ENCODE results near the gene MYO1A.
"Not testable (repeated sequence)": the region's sequence is repeated elsewhere in the genome, so short reads cannot be mapped to it uniquely, and the experiment has no call there.

Gene MYO1A

GRCh38 chr12:57025196-57025595, 24.7 kb downstream of the MYO1A start:
- Histone ChIP-seq H3K36me3 (no peaks in the 10 kb centered on the region), H3K27me3 (peaks cover 0 to 25% of the 10 kb centered on the region in 2 donors), H3K4me3 (no peak overlapping the region), H3K9me3 (no peaks in the 10 kb centered on the region), H3K4me1 (no peaks in the 10 kb centered on the region), H3K27ac (no peak overlapping the region)
- DNase-seq = no peak
- intact Hi-C loops (cut with DNase I; ENCODE audit: low total_unique reads) = no loop called here
- TF ChIP-seq CTCF (IDR thresholded peaks at IDR 0.05) = no peak

- H3K9me3 ChIP-seq; DNase-seq; H3K4me1 ChIP-seq; H3K27ac ChIP-seq; intact Hi-C loops (cut with DNase I; ENCODE audit: low total_unique reads); H3K36me3 ChIP-seq; H3K4me3 ChIP-seq: not testable (repeated sequence)
- peaks cover 0 to 11% of the 10 kb centered on the region in 2 donors for H3K27me3 ChIP-seq
Measured at GRCh38 chr12:57022324-57022723, 27.6 kb downstream of the MYO1A start.

GRCh38 chr12:57019983-57020719, 29.8 kb downstream of the MYO1A start:
- H3K9me3 ChIP-seq = no peaks in the 10 kb centered on the region
- H3K27ac ChIP-seq = no peak overlapping the region
- no peaks in the 10 kb centered on the region for H3K36me3 ChIP-seq
- H3K4me1 ChIP-seq = no peaks in the 10 kb centered on the region
- no peak for DNase-seq
- TF ChIP-seq CTCF (IDR thresholded peaks at IDR 0.05) = no peak
- H3K27me3 ChIP-seq = peaks cover 0 to 17% of the 10 kb centered on the region in 2 donors
- intact Hi-C loops (cut with DNase I; ENCODE audit: low total_unique reads) = no loop called here
- no peak overlapping the region for H3K4me3 ChIP-seq

- no peak overlapping the region for H3K4me3 ChIP-seq
- no peak overlapping the region for H3K27ac ChIP-seq
Measured at GRCh38 chr12:57018906-57019305, 31.0 kb downstream of the MYO1A start.

GRCh38 chr12:57018353-57018752, 31.6 kb downstream of the MYO1A start:
- peaks cover 0 to 32% of the 10 kb centered on the region in 2 donors for H3K27me3 ChIP-seq
- H3K36me3 ChIP-seq; DNase-seq; H3K4me1 ChIP-seq; intact Hi-C loops (cut with DNase I; ENCODE audit: low total_unique reads); H3K9me3 ChIP-seq; H3K4me3 ChIP-seq; H3K27ac ChIP-seq: not testable (repeated sequence)

More at GRCh38 chr12:57018906-57019305, 31.0 kb downstream of the MYO1A start:
- no peak for TF ChIP-seq CTCF (IDR thresholded peaks at IDR 0.05)
- Histone ChIP-seq H3K9me3 (no peaks in the 10 kb centered on the region), H3K4me1 (no peaks in the 10 kb centered on the region), H3K27me3 (peaks cover 0 to 29% of the 10 kb centered on the region in 2 donors), H3K36me3 (no peaks in the 10 kb centered on the region)
- no peak for DNase-seq
- intact Hi-C loops (cut with DNase I; ENCODE audit: low total_unique reads) = no loop called here

GRCh38 chr12:57016348-57016747, 33.6 kb downstream of the MYO1A start, which contains the start of gene TAC3:
TSS of gene TAC3 (minus strand) at chr12:57016529. CDS start at chr12:57015797, 732 bp downstream.
- no peaks in the 10 kb centered on the region for H3K4me1 ChIP-seq
- no peak for DNase-seq
- no peak within 1 kb of the TSS for H3K4me3 ChIP-seq
- H3K27me3 ChIP-seq = peaks cover 0 to 32% of the 10 kb centered on the region in 2 donors
- no peaks in the 10 kb centered on the region for H3K36me3 ChIP-seq
- H3K27ac ChIP-seq = no peak within 1 kb of the TSS
- TF ChIP-seq CTCF (IDR thresholded peaks at IDR 0.05) = no peak
- H3K9me3 ChIP-seq = no peaks in the 10 kb centered on the region
- intact Hi-C loops (cut with DNase I; ENCODE audit: low total_unique reads) = no loop called here

All from tibial artery (tissue), 4 donors.